Ovary (tissue), 9 donors: ENCODE measurements around the gene HTRA3. TPM values are rescaled to one million over a fixed set of nuclear protein-coding genes. Genes with fewer than 3 reads are reported as not detected.
A peak's percentile ranks its signal among the peaks of the same experiment; 100 is the strongest.
"Not testable (repeated sequence)": the region's sequence is repeated elsewhere in the genome, so short reads cannot be mapped to it uniquely, and the experiment has no call there.

Experiments used
- DNase-seq, 5 donors: peaks; one replicate each; pipeline ENCODE4 v3.0.0-alpha.2; 2019 to 2020
- H3K27ac ChIP-seq, 2 donors: fragments of 200-600 bp; one replicate each; pipeline versions ENCODE4 v1.5.1 to v1.8.0; 2019 to 2022
- H3K27me3 ChIP-seq: fragments of 200-600 bp; one replicate; pipeline ENCODE4 v1.8.0; 2022
- H3K36me3 ChIP-seq: fragments of 200-600 bp; sonication (generic); one replicate; pipeline ENCODE4 v1.5.1; 2019
- H3K4me1 ChIP-seq: one replicate; pipeline ENCODE4 v1.8.1; 2013; ENCODE audit warnings: mild to moderate bottlenecking, moderate library complexity; ENCODE audit not compliant: insufficient read depth
- H3K4me3 ChIP-seq: fragments of 200-600 bp; sonication (generic); one replicate; pipeline ENCODE4 v1.5.1; 2017
- H3K9me3 ChIP-seq, 2 donors: fragments of 200-600 bp in 1 of 2; sonication (generic) in 1 of 2; one replicate each; pipeline versions ENCODE4 v1.5.1 to v1.8.1; 2013 to 2019; ENCODE audit warnings: mild to moderate bottlenecking in 1 of 2, moderate library complexity in 1 of 2
- EP300 ChIP-seq: sonication (generic); formaldehyde crosslinking; IDR thresholded peaks from one replicate; pipeline ENCODE4 v1.6.1; 2017; ENCODE audit warnings: antibody characterized with exemption
- POLR2A ChIP-seq: fragments of 450-650 bp; IDR thresholded peaks from one replicate; pipeline ENCODE4 v1.6.1; 2017; ENCODE audit warnings: antibody characterized with exemption, mild to moderate bottlenecking, moderate library complexity
- WGBS, 3 donors: extraction: QIAGEN DNeasy Blood & Tissue Kit in 1 of 3; methylation state at CpG; one replicate each; pipeline versions ENCODE4 v1.1.5 to v1.1.7; 2013 to 2017; 5-methylcytosine and 5-hydroxymethylcytosine counted together
- intact Hi-C, 4 donors: fragments of 100-400 bp; cut with DNase I; formaldehyde crosslinking; loops; one replicate each; pipeline versions ENCODE4 v1.11.0 to v1.15.1; 2022 to 2023
- polyA plus RNA-seq, 2 donors: library from polyadenylated mRNA; stranded (reverse); fragments of 200-250 nt in 1 of 2; fragments of 350-450 nt in 1 of 2; fragmentation: Illumina TruSeq in 1 of 2; extraction: RNeasy Lipid Tissue Mini Kit (QIAGEN cat#74804) in 1 of 2; gene quantifications; one replicate each; pipeline ENCODE4 v1.2.3, GENCODE V29; 2013 to 2014
- total RNA-seq, 7 donors: library from RNA; depleted of rRNA in 2 of 7; stranded (reverse); fragments of >200 nt in 2 of 7; fragmentation: NEBNext Ultra II Directional in 3 of 7; extraction: Animal tissue kit (Norgen Biotek cat#: 25700) in 3 of 7; gene quantifications; one replicate each; pipeline versions ENCODE4 v1.1.0 to v1.2.4, GENCODE V29; 2016 to 2023
- TF ChIP-seq, protein P1 (sequence below), 3 donors: fragments of 450-650 bp in 2 of 3; fragments of 200-600 bp in 1 of 3; IDR thresholded peaks; one replicate each; pipeline versions ENCODE4 v1.5.1 to v1.8.0; 2016 to 2022; ENCODE audit warnings: antibody characterized with exemption in 3 of 3, mild to moderate bottlenecking in 1 of 3
- donor health status: DM: no; HTN: no; CAD: no; lungs with moderate emphysema.
- donor health status: DM: no; HTN: no; CAD: no.
- donor health status: Bipolar disorder and iron deficiency.
- donor health status: DM: yes; HTN: yes; CAD: no.
- donor health status: DM: no; HTN: no; CAD: no.
- donor health status: DM: yes; HTN: yes; CAD: no.

The HTRA3 gene
- total and polyA plus RNA-seq, 9 donors = 36.2 to 163 (median 64.7) TPM

DNA sequence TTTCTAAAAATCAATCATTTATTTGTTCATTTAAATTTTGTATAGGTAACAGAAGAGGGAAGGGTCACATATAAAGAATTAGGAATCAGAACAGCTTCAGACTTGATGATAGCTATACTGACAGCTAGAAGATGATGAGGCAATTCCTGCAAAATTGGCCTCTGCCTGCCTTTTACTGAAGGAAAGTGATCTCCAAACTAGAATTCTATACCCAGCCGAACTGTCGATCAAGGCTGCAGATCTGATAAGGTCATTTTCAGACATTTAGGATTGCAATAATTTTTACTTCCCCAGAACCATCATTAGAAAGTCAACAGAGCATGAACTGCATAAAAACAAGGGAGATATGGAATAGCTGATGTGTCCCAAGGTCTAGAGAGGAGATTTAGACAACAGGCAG is 66.3 kb downstream of the HTRA3 start:
- DNase-seq = no peak
- H3K9me3 ChIP-seq = no peaks in the 10 kb centered on the region
- H3K4me3 ChIP-seq = no peak overlapping the region
- H3K36me3 ChIP-seq = no peaks in the 10 kb centered on the region
- WGBS, 3 donors = 95 to 99% (median 97%) methylated on average over 2 of the region's 2 CpGs
- no peaks in the 10 kb centered on the region for H3K27me3 ChIP-seq
- no peak overlapping the region for H3K27ac ChIP-seq
- intact Hi-C loops = no loop called here
- TF ChIP-seq, protein P1, sequence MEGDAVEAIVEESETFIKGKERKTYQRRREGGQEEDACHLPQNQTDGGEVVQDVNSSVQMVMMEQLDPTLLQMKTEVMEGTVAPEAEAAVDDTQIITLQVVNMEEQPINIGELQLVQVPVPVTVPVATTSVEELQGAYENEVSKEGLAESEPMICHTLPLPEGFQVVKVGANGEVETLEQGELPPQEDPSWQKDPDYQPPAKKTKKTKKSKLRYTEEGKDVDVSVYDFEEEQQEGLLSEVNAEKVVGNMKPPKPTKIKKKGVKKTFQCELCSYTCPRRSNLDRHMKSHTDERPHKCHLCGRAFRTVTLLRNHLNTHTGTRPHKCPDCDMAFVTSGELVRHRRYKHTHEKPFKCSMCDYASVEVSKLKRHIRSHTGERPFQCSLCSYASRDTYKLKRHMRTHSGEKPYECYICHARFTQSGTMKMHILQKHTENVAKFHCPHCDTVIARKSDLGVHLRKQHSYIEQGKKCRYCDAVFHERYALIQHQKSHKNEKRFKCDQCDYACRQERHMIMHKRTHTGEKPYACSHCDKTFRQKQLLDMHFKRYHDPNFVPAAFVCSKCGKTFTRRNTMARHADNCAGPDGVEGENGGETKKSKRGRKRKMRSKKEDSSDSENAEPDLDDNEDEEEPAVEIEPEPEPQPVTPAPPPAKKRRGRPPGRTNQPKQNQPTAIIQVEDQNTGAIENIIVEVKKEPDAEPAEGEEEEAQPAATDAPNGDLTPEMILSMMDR (IDR thresholded peaks at IDR 0.05) = no peak
- TF ChIP-seq POLR2A (no peak), EP300 (no peak)
- peaks cover 3% of the 10 kb centered on the region for H3K4me1 ChIP-seq

DNA sequence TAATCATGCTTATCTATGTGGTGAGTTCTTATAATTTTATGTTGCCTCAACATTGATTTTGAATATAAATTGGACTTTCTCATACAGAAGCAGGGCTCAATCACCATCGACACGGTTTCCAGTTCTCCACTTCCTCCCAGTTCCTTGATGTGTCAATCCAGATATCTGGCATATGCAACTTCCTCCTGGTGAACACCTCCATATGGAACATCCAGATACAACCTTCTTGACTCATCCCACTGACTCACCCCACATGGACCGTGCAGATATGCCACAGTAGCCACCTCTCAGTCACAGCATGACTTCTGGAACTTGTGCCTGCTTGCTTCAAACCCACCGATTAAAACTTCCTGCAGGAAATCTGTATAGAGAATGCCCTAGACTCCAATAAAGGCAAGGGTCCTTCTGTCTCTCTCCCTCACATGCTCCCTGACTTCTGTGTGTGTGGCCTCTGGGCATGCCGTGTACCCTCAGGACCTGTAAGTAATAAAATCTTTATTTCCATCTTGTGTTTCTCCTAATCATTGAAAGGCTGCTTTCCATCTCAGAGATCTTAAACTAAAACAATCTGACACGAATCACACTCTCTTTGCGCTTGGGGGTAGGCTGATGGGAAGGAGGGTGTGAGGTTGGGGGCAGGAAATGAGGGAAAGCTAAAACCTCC is 67.0 kb downstream of the HTRA3 start:
- no peaks in the 10 kb centered on the region for H3K9me3 ChIP-seq
- intact Hi-C loops = no loop called here
- H3K36me3 ChIP-seq = no peaks in the 10 kb centered on the region
- no peak for DNase-seq
- TF ChIP-seq, protein P1 (IDR thresholded peaks at IDR 0.05) = no peak
- TF ChIP-seq EP300 = no peak
- TF ChIP-seq POLR2A = no peak
- peaks cover 9% of the 10 kb centered on the region for H3K4me1 ChIP-seq
- H3K4me3 ChIP-seq = no peak overlapping the region
- WGBS, 3 donors = 88 to 90% (median 89%) methylated on average over 7 of the region's 7 CpGs
- H3K27ac ChIP-seq = no peak overlapping the region
- H3K27me3 ChIP-seq = no peaks in the 10 kb centered on the region

DNA sequence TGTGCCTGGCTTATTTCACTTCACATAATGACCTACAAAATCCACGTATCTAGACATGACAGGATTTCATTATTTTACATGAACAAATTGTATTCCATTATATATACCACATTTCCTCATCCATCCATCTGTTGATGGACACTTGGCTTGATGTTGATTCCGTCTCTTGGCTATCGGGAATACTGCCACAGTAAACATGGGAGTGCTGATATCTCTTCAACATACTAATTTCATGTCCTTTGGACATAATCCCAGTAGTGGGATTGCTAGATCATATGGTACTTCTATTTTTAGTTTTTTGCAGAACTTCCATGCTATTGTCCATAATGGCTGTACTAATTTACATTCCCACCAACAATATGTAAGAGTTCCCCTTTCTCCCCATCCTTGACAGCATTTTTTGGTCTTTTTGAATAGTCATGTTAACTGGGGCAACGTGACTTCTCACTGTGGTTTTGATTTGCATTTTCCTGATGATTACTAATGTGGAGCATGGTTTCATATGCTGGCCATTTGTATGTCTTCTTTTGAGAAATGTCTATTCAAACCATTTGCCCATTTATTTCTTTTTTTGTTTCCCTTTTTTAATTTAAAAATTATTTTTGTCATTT is 68.9 kb downstream of the HTRA3 start:
- intact Hi-C loops = no loop called here
- Histone ChIP-seq H3K27me3 (no peaks in the 10 kb centered on the region), H3K9me3 (no peaks in the 10 kb centered on the region), H3K4me1 (peaks cover 21% of the 10 kb centered on the region), H3K27ac (no peak overlapping the region), H3K36me3 (no peaks in the 10 kb centered on the region), H3K4me3 (no peak overlapping the region)
- DNase-seq = no peak
- 71 to 84% (median 81%) methylated on average over 4 of the region's 4 CpGs for WGBS, 3 donors
- TF ChIP-seq EP300 (no peak), POLR2A (no peak)
- TF ChIP-seq, protein P1 (IDR thresholded peaks at IDR 0.05) = no peak

DNA sequence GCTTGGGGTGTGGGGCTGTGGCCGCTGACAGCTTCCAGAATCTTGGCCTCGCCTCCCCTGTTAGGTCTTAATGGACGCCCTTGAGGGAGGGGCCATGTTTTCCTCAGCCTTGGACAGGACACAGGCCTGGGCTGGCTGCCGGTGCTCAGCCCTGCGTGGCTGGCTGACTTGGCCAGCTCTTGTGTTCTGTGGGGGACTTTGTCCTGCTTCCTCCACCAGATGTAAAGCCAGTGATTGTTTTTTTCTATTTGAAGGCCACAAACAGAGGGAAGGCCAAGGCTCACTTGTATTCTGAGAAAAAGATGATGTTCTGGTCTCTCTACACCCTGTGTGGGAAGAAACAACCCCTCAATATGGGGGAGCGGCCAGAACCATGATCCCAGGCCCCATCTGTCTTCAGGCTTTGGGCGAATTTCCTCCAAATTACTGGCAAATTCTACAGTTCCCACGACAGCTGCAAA is 71.3 kb downstream of the HTRA3 start:
- DNase-seq = peak; percentile 89 to 93 (median 92)
- Histone ChIP-seq H3K27me3 (no peaks in the 10 kb centered on the region), H3K9me3 (no peaks in the 10 kb centered on the region), H3K27ac (peak overlapping the region; percentile 50 to 90), H3K36me3 (no peaks in the 10 kb centered on the region), H3K4me3 (no peak overlapping the region), H3K4me1 (peaks cover 25% of the 10 kb centered on the region)
- TF ChIP-seq POLR2A (no peak), EP300 (no peak)
- TF ChIP-seq, protein P1 (IDR thresholded peaks at IDR 0.05) = no peak
- 4 to 9% (median 7%) methylated on average over 8 of the region's 8 CpGs for WGBS, 3 donors
- intact Hi-C loops = loop anchor here in 1 of 4 donors (10.0 kb wide), 1 partner anchor 66 kb away; no protein-coding TSS in a partner anchor

DNA sequence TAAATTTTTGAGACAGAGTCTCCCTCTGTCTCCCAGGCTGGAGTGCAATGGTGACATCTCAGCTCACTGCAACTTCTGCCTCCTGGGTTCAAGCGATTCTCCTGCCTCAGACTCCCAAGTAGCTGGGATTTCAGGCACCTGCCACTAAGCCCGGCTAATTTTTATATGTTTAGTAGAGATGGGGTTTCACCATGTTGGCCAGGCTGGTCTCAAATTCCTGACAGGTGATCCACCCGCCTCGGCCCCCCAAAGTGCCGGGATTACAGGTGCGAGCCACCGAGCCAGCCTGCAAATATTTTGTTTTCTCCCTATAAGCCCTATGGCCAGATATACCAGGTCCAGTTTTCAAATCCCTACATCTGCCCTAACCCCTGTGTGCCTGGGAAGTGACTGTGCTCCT is 71.7 kb downstream of the HTRA3 start:
- H3K36me3 ChIP-seq, H3K9me3 ChIP-seq, H3K27me3 ChIP-seq, H3K4me3 ChIP-seq: not testable (repeated sequence)
- 13 to 35% (median 21%) methylated on average over 7 of the region's 7 CpGs for WGBS, 3 donors
- intact Hi-C loops = loop anchor here in 1 of 4 donors (10.0 kb wide), 1 partner anchor 66 kb away; no protein-coding TSS in a partner anchor
- DNase-seq = peak in 1 of 5 donors; percentile 48
- peak overlapping the region; percentile 50 to 90 for H3K27ac ChIP-seq
- peaks cover 26% of the 10 kb centered on the region for H3K4me1 ChIP-seq
